Right lobe of liver (tissue), 4 donors: Measurements from ENCODE around the gene SERINC5.

Experiments used
- CTCF ChIP-seq, 4 donors: fragments of 200-600 bp in 3 of 4; fragments of 450-650 bp in 1 of 4; IDR thresholded peaks; one replicate each; pipeline versions ENCODE4 v1.5.1 to v1.8.0; 2016 to 2022; ENCODE audit warnings: antibody characterized with exemption in 4 of 4, mild to moderate bottlenecking in 2 of 4
- POLR2A ChIP-seq: fragments of 450-650 bp; IDR thresholded peaks from one replicate; pipeline ENCODE4 v1.6.1; 2017; ENCODE audit warnings: antibody characterized with exemption, mild to moderate bottlenecking
- donor health status: DM: no; HTN: no; CAD: no.
- donor health status: DM: no; HTN: no; CAD: no.
- donor health status: DM: no; HTN: yes; CAD: no.

- TF ChIP-seq CTCF (IDR thresholded peaks at IDR 0.05), result no peak
- no peak for TF ChIP-seq POLR2A
Observed at GRCh38 chr5:80125022-80125961, 130.6 kb downstream of the SERINC5 start.
